Hepatocyte (in vitro differentiated cells): Measurements from ENCODE around the gene FGFBP1.

Experiments used
- EZH2 ChIP-seq: fragments of 200-600 bp; sonication (generic); IDR thresholded peaks from 2 replicates; pipeline ENCODE4 v1.6.1; 2016; ENCODE audit warnings: antibody characterized with exemption, mild to moderate bottlenecking, borderline replicate concordance
- TF ChIP-seq, protein P1 (sequence below): fragments of 200-600 bp; sonication (generic); IDR thresholded peaks from 2 replicates; pipeline ENCODE4 v1.5.1; 2016; ENCODE audit warnings: antibody characterized with exemption, mild to moderate bottlenecking; ENCODE audit not compliant: poor library complexity

DNA sequence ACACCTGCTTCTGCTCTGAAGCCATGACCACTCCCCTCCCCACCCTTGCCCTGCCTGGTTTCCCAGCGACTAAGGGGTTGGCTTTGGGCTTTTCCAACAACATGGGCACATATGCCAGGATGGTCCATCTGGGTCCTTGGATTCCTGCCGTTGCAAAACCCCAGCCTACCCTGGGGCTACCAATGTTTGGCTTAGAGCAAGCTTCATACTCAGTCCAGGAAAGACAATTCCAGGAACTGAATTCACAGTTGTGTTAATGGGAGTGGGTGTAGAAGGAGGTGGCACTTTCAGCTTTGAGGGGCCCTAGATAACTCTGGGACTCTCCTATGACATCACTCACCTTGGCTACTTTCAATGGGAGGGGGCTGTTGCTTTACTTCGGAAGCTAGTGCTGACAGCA is 9.0 kb downstream of the FGFBP1 start:
- TF ChIP-seq, protein P1, sequence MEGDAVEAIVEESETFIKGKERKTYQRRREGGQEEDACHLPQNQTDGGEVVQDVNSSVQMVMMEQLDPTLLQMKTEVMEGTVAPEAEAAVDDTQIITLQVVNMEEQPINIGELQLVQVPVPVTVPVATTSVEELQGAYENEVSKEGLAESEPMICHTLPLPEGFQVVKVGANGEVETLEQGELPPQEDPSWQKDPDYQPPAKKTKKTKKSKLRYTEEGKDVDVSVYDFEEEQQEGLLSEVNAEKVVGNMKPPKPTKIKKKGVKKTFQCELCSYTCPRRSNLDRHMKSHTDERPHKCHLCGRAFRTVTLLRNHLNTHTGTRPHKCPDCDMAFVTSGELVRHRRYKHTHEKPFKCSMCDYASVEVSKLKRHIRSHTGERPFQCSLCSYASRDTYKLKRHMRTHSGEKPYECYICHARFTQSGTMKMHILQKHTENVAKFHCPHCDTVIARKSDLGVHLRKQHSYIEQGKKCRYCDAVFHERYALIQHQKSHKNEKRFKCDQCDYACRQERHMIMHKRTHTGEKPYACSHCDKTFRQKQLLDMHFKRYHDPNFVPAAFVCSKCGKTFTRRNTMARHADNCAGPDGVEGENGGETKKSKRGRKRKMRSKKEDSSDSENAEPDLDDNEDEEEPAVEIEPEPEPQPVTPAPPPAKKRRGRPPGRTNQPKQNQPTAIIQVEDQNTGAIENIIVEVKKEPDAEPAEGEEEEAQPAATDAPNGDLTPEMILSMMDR: no peak
- TF ChIP-seq EZH2: no peak
